Measurements from ENCODE around the gene COX6B2.
"Not testable (repeated sequence)": the region's sequence is repeated elsewhere in the genome, so short reads cannot be mapped to it uniquely, and the experiment has no call there.

COX6B2 gene

DNA sequence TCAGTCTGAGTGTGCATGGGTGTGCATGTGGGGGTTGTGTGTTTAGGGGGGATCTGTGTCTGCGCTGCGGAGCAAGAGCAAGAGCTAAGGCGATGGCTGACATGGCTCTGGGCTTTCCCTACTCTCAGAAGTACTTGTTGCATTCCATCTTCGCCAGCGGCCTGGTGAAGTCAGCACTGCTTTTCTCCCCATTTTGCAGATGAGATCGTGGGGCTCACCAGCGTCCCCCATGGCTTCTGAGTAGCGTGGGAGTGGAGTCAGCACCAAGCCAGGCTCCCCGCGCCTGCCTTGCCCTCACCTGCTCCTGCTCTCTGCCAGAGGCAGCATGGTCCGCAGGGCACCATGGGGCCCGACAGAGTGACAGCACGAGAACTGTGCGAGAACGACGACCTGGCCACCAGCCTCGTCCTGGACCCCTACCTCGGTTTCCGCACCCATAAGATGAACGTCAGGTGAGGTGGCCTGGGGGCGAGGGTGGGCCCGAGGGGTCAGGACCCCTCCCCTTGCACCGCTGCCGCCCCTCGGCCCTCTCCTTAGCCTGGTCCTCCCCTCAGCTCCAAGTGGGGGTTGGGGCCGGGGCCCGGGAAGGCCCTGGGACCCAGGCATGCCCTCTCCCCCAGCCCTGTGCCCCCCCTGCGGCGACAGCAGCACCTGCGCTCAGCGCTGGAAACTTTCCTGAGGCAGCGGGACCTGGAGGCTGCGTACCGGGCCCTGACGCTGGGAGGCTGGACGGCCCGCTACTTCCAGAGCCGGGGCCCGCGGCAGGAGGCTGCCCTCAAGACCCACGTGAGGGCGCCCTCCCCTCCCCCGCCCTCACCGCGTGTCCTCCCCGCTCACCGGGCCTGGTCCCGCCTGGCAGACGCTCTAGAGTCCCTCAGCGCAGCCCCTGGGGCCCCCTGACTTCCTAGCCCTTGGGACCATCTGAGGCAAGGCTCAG, 12.7 kb downstream of the COX6B2 start:
- no peak for DNase-seq

DNA sequence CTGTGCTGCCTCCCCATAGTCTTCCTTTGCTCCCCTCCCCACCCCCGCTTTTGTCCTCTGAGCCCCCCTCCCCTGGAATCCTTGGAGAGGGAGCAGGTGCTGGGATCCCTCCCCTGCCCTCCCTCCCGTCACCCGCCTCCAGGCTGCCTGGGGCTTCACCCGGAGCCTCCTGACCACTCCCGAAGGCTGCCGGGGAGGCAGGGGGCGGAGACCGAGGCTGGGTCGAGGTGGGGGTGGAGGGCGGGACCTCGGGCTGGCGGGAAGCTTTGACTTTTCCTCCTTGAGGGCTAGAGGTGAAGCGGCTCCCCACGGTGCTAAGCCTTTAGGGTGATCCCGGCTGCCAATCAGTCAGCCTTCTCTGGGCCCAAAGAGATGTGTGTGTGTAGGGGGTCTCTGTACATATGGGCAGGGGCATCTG, 13.3 kb downstream of the COX6B2 start:
- DNase-seq = peak; percentile 91

DNA sequence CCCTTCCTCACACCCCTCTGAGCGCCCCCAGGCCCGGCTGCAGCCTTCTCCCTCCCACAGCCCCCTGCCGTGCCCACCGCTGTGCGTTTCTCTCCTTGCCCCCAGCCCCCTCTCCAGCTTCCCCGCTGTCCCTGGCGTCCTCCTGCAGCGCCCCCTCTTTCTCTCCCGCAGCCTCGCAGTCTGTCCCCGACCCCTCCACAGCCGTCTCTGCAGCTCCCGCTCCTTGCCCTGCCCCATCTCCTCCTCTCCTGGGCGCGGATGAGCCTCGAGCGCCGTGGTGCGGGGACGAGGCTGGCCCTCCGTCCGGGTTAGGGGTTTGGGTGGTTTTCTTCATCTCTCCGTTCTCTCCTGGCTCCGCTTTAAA, 13.8 kb downstream of the COX6B2 start:
- DNase-seq = no peak

DNA sequence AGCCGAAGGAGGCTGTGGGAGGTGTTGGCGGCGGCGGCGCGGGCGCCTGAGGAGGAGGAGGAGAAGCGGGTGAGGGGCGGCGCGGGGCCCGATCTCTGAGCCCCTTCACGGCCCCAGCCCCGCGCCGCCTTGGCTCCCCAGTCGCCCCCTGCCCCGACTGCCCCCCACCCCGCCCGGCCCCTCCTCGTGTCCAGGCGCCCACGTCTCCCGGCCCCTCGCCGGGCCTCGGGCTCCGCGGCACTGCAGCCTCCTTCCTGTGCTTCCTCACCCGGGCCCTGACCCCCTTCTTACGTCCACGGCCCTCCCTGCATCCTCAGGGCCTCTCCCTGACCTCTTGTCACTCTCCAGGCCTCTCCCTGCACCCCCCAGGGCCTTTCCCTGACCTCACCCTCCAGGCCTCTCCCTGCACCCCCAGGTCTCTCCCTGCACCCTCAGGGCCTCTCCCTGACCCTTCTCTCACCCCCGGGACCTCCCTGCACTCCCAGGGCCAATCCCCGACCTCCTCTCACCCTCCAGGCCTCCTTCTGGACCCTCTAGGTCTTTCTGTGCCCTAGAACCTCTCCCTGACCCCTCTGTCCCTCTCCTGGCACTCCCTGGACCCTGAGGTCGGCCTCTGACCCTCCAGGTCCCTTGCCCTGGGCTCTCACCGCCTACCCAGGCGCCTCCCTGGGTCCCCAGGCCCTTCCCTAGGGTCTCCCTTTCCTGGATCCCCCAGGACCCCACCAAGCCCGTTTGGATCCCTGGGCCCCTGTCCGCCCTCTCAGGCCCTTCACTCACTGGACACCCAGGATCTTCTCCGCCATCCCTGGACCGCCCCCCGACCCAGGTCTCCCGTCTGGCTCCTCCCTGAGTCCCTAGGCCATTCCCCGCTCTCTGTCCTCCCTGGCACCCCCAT, 14.4 kb downstream of the COX6B2 start:
- DNase-seq = peak; percentile 56

DNA sequence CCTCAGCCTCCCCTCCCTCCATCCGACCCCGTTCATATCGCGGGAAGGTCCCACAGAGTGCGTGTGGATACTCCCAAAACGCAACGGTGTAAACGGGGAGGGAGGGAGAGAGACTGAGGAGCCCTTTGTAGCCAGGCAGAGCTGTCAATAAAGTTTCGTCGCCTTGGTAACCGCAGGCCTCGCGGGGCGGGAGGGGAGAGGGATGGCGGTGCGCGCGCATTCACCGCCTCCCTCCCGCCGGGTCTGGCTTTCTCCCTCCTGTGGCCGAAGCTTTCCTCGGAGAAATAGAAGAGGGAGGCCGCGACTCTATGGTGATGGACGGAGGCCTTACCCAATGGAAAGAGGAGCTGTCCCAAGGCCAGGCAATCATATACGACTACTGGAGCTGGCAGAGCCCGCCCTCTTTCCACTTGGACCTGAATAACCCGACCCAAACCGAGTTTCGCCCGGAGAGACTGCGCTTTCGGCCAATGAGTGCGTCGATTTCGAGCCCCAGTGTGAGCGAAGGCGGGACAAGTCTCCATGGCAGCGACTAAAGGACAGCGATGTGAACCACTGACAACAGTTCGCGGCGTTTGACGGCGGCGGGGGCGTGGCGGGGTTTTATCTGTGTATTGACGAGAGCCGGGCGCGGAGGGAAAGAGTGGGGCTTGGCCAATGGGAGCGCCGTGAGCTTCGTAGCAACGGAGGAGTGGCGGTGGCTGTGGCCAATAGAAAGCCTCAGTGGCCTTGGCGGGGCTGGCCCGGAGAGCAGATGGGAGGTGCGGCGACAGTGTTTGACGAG, 15.2 kb downstream of the COX6B2 start, which contains the start of gene KMT5C:
Gene KMT5C, plus strand, starts transcription at position 772 of the 784 bp plus-strand sequence. CDS start 2,061 bp downstream, outside the sequence.
- DNase-seq = peak; percentile 100

DNA sequence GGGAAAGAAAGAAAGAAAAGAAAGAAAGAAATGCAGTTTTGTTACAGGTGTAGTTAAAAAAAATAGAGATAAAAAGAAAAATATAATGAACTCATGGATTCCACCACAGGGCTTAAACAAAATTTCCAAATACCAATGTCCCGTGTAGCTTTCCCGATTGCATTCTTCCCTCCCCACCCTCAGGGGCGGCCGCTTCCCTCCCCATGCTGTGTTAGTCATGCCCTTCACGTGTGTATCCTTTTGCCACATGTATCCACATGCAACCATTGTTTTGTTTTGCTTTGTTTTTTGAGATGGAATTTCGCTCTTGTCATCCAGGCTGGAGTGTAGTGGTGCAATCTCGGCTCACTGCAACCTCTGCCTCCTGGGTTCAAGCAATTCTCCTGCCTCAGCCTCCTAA, 18.4 kb downstream of the COX6B2 start:
- DNase-seq = peak; percentile 53

DNA sequence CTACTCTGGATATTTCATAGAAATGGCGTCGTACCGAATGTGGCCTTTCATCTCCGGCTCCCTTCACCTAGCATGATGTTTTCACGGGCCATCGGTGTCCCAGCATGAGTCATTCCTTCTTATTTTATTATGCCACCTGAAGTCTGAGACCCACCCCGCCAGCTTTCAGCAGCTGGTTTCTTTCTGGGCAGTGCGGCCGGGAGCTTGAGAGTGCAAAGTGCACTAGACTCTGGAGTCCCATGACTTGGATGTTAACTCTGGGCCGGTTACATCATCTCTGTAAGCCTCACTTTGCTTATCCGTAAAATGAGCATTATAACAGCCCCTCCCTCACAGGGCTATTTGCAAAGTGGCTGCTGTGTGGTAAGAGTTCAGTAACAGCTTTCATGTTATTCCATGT, 20.6 kb downstream of the COX6B2 start:
- DNase-seq = peak; percentile 50

DNA sequence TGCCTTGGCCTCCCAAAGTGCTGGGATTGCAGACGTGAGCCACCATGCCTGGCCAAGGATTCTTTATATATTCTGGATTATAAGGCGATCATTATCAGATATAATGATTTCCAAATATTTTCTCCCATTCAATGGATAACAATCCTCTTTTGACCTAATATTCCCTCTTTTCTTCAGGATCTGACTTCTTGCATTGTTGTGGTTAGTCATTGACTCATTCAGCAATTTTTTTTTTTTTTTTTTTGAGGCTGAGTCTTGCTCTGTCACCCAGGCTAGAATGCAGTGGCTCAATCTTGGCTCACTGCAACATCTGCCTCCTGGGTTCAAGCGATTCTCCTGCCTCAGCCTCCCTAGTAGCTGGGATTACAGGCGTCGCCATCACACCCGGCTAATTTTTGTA, 24.7 kb downstream of the COX6B2 start:
- not testable (repeated sequence) for DNase-seq

DNA sequence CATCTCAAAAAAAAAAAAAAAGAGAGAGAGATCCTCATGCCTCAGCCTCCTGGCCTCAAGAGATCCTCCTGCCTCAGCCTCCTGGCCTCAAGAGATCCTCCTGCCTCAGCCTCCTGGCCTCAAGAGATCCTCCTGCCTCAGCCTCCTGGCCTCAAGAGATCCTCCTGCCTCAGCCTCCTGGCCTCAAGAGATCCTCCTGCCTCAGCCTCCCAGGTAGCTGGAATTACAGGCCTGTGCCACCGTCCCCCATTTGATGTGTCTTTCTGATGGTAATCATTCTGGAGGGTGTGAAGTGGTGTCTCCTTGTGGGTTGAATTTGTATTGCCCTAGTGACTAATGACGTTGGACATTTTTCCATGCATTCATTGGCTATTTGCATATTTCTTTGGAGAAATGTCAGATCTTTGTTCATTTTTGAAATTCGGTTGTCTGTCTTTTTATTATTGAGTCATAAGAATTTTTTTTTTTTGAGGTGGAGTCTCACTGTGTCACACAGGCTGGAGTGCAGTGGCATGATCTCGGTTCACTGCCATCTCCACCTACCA, 25.7 kb downstream of the COX6B2 start:
- not testable (repeated sequence) for DNase-seq

DNA sequence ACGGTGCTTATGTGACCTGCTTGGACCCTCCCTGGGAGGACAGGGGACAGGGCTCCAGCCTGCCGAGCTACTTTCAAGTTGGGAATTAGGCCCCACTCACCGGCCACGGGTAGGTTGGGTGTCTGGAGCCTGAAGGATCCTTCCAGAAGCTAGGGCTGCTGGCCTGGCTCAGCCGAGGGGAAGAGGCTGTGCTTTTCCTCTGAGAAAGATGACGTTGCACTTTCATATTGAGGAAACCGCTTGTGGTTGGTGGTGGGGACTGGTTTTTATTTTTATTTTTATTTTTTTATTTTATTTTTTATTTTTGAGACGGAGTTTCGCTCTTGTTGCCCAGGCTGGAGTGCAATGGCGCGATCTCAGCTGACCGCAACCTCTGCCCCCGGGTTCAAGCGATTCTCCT, 29.3 kb downstream of the COX6B2 start, which contains the start of gene TMEM150B:
Gene TMEM150B, minus strand, starts transcription at position 170 of the 400 bp plus-strand sequence. CDS start 4,305 bp downstream, outside the sequence.
- DNase-seq = peak; percentile 28

DNA sequence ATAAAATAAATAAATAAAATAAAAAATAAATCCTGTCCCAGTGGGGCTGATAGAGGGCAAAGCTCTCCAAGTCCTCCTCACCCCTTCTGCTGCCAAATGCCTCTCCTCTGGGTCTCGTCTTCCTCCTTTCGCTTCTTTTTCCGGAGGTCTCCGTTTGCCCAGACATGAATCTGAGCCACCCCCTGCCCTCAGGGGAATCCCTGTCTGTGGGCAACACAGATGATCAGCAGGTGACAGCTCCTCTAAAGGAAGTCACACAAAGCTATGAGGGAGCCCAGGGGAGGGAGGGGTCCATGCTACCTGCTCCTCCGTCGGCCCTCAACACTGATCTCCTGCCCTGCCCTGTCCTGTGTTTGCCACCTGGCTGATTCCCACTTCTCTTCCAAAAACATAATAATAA, 29.9 kb downstream of the COX6B2 start:
- no peak for DNase-seq

DNA sequence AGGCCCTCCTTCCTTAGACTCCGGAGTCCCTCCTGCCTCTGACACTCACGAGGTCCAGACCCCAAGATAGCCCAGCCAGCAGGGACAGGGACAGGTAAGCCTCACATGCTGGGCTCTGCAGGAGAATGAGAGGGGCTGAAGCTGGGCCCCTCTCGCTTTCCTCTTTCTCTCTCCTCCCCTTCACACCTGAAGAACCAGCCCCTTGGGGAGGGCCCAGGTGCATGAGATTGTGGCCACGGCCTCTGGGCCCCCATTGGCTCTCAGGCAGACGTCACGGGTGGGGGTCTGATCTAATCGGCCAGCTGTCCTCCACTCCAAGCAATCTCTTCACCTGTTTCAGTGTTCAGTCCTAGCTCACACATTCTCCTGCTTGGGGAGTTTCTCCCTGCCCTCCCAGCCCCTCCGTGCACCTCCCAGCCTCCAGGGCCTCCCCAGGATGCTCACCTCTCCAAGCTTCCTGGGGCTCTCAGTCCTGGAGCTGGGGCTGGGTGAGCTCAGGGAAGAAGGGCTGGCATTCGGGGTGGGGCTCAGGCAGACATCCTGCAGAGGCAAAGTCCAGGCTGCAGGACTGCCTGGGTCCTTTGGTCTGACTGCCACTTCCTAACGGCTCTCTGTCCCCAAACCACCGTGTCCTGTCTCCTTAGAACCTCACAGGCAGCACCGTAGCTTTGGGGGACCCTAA, 32.2 kb downstream of the COX6B2 start:
- no peak for DNase-seq

DNA sequence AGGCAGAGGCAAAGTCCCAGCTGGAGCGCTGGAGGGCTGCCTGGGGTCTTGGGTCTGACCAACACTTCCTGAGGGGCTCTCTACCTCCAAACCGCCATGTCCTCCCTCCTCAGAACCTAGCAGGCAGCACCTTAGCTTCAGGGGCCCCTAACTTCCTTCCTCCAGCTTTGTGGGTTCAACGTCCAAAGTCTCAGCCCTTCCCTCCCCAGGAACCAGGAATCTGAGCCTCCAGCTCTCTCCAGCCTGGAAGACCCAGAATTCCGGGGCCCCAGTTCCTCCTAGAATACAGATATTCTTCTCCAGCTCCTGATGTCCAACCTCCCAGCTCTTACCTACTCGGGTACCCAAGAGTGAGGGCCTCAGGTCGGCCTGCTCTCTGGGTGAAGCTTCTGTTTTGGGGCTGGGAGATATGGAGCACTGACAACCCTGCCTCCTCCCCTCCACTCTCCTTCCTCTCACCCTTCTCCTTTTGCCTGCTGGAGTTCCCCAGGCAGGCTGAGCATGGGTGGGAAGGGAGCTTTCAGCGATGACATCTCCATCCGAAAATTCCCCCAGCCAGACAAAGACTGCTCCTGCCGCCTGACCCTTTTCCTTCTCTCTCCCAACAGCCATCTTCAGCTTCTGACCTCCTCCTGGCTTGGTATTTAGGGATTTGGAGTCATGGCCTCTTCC, 32.9 kb downstream of the COX6B2 start:
- DNase-seq = no peak

DNA sequence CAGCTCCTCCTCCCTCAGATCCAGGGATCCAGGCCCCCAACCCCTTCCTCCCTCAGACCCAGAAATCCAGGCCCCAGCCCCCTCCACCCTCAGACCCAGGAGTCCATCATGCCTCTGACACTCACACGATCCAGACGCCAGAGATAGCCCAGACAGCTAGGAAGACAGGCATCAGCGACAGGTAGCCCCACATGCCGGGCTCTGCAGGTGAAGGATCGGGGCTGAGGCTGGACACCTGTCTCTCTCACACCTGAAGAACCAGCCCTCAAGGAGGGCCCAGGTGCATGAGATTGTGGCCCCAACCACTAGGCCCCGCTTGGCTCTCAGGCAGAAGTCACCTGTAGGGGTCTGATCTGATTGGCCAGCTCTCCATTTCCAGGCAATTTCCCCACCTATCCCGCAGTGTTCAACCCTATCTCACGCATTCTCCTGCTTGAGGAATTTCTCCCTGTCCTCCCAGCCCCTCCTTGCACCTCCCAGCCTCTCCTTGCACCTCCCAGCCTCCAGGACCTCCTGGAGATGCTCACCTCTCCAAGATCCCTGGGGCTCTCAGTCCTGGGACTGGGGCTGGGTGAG, 33.6 kb downstream of the COX6B2 start:
- no peak for DNase-seq

DNA sequence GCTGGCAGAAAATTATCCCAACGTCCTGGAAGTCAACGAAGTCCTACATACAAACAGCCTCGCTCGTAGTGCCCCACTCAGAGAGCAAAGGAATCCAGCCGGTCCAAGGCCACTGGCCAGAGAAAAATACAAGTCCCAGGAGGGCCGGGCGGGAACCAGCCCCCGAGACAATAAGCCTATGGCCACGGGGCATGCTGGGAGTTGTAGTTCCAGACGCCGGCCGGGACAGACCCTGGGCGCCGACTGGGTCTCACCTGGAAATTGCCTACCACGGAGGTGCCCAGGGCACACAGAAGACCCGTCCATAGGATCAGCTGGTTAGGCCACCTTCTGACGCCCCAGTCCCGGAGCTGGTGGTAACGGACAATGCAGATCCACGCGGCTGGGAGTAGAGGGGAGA, 34.7 kb downstream of the COX6B2 start:
- DNase-seq = peak; percentile 87

DNA sequence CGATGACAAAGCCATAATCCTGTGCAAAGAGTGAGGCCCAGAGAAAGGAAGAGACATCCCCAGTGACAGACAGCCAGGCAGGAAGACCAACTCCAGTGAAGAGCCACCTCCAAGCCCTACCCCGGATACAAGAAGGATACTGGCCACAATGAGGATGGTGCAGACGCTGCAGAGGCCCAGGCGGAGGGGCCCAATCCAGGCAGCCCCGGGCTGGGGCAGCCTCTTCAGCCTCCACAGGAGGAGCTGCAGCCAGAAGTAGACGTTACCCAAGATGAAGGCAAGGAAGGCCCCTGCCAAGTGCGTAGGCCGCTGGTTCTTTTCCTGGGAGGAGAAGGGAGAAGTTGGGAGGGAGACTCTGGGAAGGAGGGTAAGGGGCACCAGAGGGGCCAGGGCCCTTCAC, 37.9 kb downstream of the COX6B2 start:
- DNase-seq = no peak

DNA sequence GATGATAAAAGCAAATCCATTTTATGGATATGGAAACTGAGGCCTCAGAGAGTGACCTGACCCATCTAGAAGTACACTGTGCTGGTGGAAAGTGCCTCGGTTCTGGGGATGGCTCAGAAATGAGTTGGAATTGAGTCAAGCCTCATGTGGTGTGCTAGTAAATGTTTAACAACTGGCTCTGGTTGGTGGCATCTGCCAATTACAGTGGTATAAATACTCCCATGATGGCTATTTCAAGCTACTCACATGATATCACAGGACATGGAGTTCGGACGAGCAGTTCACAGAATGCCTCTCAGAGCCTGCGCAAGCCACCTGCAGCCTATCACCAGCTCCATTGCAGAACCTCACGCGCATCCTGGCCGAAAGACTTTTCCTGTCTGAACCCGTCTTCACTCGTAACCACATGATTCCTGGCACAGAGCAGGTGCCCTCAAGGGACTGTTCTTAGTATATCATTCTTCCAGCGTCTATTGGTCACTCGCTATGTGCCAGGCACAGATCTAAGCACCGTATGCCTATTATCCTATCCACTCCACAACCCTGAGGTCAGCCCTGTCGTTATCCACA, 38.5 kb downstream of the COX6B2 start:
- no peak for DNase-seq

DNA sequence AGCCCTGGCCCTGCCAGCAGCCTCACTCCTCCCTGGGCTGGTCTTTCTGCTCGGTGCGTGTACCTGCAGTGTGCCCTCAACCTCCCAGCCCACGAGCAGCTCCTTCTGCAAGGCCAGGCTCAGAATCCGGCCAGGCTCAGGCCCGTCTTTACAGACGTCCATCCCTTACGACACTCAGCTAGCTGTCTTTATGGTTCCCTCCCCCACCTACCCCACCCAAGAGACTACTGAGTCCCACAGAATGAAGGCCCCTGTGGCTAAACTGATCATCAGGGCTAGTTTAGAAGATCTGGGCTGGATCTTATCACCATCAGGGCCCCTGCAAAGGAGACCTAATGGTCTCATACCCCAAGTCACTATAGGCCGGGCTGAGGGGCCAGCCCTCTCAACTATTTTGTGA, 40.1 kb downstream of the COX6B2 start:
- no peak for DNase-seq

DNA sequence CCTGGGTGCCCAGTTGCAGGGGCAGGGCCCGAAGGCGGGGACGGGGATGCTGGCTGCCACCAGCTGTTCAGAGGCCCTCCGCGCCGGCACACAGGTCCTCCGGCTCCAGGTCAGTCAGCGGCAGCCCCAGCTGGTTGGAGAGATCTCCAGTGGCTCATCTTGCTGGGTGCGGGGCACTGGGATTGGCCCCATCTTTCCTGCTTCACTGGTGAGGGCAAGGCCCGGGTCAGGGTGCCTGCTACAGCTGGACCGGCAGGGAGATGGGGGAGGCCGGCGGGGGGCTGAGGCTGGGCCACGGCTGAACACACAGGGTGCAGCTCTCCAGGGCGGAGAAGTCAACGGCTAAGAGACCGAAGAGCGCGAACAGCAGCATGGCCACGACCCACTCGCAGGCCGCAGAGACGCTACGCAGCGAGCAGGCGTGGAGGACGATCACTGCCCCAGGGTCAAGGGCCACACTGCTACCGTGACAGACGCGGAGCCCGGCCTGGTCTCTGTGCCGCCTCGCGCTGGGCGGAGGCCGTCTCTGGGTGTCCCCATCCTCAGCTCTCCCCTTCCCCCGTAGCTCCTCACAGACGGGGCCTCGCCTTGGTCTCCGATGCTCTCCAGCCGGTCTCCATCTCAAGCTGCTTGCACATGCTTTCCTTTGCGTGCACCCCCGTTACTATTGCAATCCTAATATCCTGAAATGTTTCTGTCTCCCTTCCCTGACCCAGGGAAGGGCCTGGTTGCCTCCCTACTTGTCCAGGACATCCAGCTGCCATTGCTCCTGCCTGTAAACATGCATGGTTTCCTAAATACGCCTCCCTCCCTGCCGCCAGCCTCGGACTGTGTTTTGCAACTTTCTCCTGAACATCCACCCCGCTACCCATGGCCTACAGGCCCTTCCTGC, 41.7 kb downstream of the COX6B2 start:
- no peak for DNase-seq

All from islet precursor cell (in vitro differentiated cells).